Measurements from ENCODE around the gene ARL5C.

ARL5C gene

GRCh38 chr17:39107155-39107554 is 58.8 kb downstream of the ARL5C start:
- no peak for DNase-seq (ENCODE audit: low read depth)
